ENCODE data around the gene PRPF4.
A peak's percentile ranks its signal among the peaks of the same experiment; 100 is the strongest.

DNA sequence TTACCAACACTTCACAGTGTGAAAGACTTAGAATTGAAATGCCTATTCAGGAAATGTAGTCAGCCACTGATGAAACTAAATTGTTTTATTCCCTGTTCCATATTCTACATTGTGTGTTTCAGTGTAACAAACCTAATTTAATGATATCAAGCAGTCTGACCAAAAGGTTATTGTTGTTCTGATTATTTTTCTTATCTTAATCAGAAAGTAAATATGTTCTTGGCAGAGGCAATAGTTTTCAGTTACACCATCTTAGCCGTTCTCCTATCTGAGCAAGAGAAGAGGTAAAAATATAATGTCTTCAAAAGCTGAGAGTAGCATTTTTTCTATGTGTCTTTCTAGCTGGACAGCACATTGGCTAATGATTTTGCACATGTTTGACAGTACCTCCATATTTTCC, 17.2 kb upstream of the PRPF4 start:
- TF ChIP-seq, protein P1, sequence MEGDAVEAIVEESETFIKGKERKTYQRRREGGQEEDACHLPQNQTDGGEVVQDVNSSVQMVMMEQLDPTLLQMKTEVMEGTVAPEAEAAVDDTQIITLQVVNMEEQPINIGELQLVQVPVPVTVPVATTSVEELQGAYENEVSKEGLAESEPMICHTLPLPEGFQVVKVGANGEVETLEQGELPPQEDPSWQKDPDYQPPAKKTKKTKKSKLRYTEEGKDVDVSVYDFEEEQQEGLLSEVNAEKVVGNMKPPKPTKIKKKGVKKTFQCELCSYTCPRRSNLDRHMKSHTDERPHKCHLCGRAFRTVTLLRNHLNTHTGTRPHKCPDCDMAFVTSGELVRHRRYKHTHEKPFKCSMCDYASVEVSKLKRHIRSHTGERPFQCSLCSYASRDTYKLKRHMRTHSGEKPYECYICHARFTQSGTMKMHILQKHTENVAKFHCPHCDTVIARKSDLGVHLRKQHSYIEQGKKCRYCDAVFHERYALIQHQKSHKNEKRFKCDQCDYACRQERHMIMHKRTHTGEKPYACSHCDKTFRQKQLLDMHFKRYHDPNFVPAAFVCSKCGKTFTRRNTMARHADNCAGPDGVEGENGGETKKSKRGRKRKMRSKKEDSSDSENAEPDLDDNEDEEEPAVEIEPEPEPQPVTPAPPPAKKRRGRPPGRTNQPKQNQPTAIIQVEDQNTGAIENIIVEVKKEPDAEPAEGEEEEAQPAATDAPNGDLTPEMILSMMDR (IDR thresholded peaks at IDR 0.05), result no peak
- TF ChIP-seq EP300 (IDR thresholded peaks at IDR 0.05), result no peak
- TF ChIP-seq POLR2A (IDR thresholded peaks at IDR 0.05), result no peak
- peak in 1 of 3 donors; percentile 15 for TF ChIP-seq POLR2AphosphoS5 (IDR thresholded peaks at IDR 0.05)

Data from stomach (tissue), 4 donors.